GM23338 (cell line): ENCODE data around the gene SKP2. TPM values are rescaled to one million over a fixed set of nuclear protein-coding genes. Genes with fewer than 3 reads are reported as not detected.

Experiments
- ATAC-seq: fragments of 200-7000 bp; cut with Tn5 transposase; 3 replicates; pipeline ENCODE4 v1.9.1; 2020
- DNase-seq: peaks from one replicate; pipeline ENCODE4 v3.0.0-alpha.2; 2015; ENCODE audit warnings: low spot score
- H2AFZ ChIP-seq: fragments of 200-600 bp; sonication (generic); 2 replicates; pipeline ENCODE4 v1.8.0; 2016; ENCODE audit warnings: antibody characterized with exemption, mild to moderate bottlenecking, moderate library complexity
- H3F3A ChIP-seq: fragments of 200-600 bp; sonication (generic); replicated peaks from 2 replicates; pipeline ENCODE4 v1.8.0; 2017; ENCODE audit warnings: antibody characterized with exemption, mixed run types, low read depth
- H3K27ac ChIP-seq: fragments of 200-600 bp; sonication (generic); 2 replicates; pipeline ENCODE4 v1.6.1; 2016; ENCODE audit warnings: low read depth
- H3K27me3 ChIP-seq: fragments of 200-600 bp; sonication (generic); 2 replicates; pipeline ENCODE4 v1.8.0; 2016; ENCODE audit warnings: mild to moderate bottlenecking, mixed run types, moderate library complexity; ENCODE audit not compliant: insufficient read depth
- H3K36me3 ChIP-seq: fragments of 200-600 bp; sonication (generic); 2 replicates; pipeline ENCODE4 v1.8.0; 2016; ENCODE audit warnings: mild to moderate bottlenecking; ENCODE audit not compliant: insufficient read depth
- H3K4me1 ChIP-seq: fragments of 200-600 bp; sonication (generic); 2 replicates; pipeline ENCODE4 v1.8.0; 2016; ENCODE audit warnings: mild to moderate bottlenecking, moderate library complexity; ENCODE audit not compliant: insufficient read depth
- H3K4me2 ChIP-seq: fragments of 200-600 bp; sonication (generic); 2 replicates; pipeline ENCODE4 v1.7.1; 2017; ENCODE audit warnings: mixed run types
- H3K4me3 ChIP-seq: fragments of 200-600 bp; sonication (generic); 2 replicates; pipeline ENCODE4 v1.6.1; 2016; ENCODE audit warnings: mixed run types
- H3K79me2 ChIP-seq: fragments of 200-600 bp; sonication (generic); replicated peaks from 2 replicates; pipeline ENCODE4 v1.8.0; 2017; ENCODE audit warnings: mild to moderate bottlenecking; ENCODE audit not compliant: insufficient read depth
- H3K9me2 ChIP-seq: fragments of 200-600 bp; sonication (generic); 2 replicates; pipeline ENCODE4 v1.8.0; 2017; ENCODE audit not compliant: insufficient read depth
- H4K20me1 ChIP-seq: fragments of 200-600 bp; sonication (generic); replicated peaks from 2 replicates; pipeline ENCODE4 v1.8.0; 2017; ENCODE audit warnings: mild to moderate bottlenecking; ENCODE audit not compliant: insufficient read depth
- H3K27ac Mint-ChIP-seq: 2 replicates; pipeline ENCODE4 v1.8.0; 2020; ENCODE audit warnings: inconsistent platforms, mild to moderate bottlenecking, moderate library complexity, mixed read lengths
- H3K27me3 Mint-ChIP-seq: 3 replicates; pipeline ENCODE4 v1.8.0; 2022; ENCODE audit warnings: low read depth, mild to moderate bottlenecking, moderate library complexity, mixed read lengths, inconsistent platforms; ENCODE audit not compliant: insufficient read depth, poor library complexity
- H3K36me3 Mint-ChIP-seq: 3 replicates; pipeline ENCODE4 v1.8.0; 2021; ENCODE audit warnings: low read depth, mild to moderate bottlenecking, inconsistent platforms, moderate library complexity, mixed read lengths
- H3K4me1 Mint-ChIP-seq: 3 replicates; pipeline ENCODE4 v1.8.0; 2020; ENCODE audit warnings: mild to moderate bottlenecking, inconsistent platforms, mixed read lengths
- H3K4me3 Mint-ChIP-seq: 3 replicates; pipeline ENCODE4 v1.8.0; 2021; ENCODE audit warnings: moderate library complexity, mild to moderate bottlenecking, inconsistent platforms, mixed read lengths
- H3K9me3 Mint-ChIP-seq: 3 replicates; pipeline ENCODE4 v1.8.0; 2020; ENCODE audit warnings: moderate library complexity, mild to moderate bottlenecking, inconsistent platforms, mixed read lengths
- CREB1 ChIP-seq: fragments of 250-450 bp; sonication (Bioruptor Pico); IDR thresholded peaks from 2 replicates; pipeline ENCODE4 v1.5.0; 2020; ENCODE audit warnings: low read depth, mild to moderate bottlenecking, moderate library complexity
- EZH2phosphoT487 ChIP-seq: fragments of 200-600 bp; sonication (generic); IDR thresholded peaks from one replicate; pipeline ENCODE4 v1.8.1; 2018; ENCODE audit warnings: antibody characterized with exemption; ENCODE audit not compliant: unreplicated experiment
- JUNB ChIP-seq: IDR thresholded peaks from one replicate; pipeline ENCODE4 v1.6.1; 2016; ENCODE audit warnings: antibody characterized with exemption; ENCODE audit not compliant: unreplicated experiment
- NANOG ChIP-seq: IDR thresholded peaks from 2 replicates; pipeline ENCODE4 v1.6.1; 2016; ENCODE audit warnings: antibody characterized with exemption, borderline replicate concordance
- POLR2AphosphoS5 ChIP-seq: IDR thresholded peaks from 2 replicates; pipeline ENCODE4 v1.6.1; 2016; ENCODE audit warnings: antibody characterized with exemption, low read depth
- STAT1 ChIP-seq: IDR thresholded peaks from one replicate; pipeline ENCODE4 v1.6.1; 2016; ENCODE audit warnings: antibody characterized with exemption; ENCODE audit not compliant: unreplicated experiment
- ZNF331 ChIP-seq: fragments of 250-450 bp; sonication (Bioruptor Pico); IDR thresholded peaks from 2 replicates; pipeline ENCODE4 v1.5.0; 2020; ENCODE audit warnings: low read depth, mild to moderate bottlenecking, moderate library complexity
- polyA plus RNA-seq: library from polyadenylated mRNA; unstranded; fragments of >200 nt; fragmentation: Nextera tagmentation; extraction: Ambion mirVana; gene quantifications from 2 replicates; pipeline ENCODE4 v1.2.1, GENCODE V29; 2016
- total RNA-seq: library from RNA; depleted of rRNA; stranded (reverse); fragments of >200 nt; shearing (Covaris generic); gene quantifications from 2 replicates; pipeline ENCODE4 v1.2.3, GENCODE V29; 2014
- TF ChIP-seq, protein P1 (sequence below): IDR thresholded peaks from one replicate; pipeline ENCODE4 v1.6.1; 2018; ENCODE audit warnings: antibody characterized with exemption; ENCODE audit not compliant: unreplicated experiment
- TF ChIP-seq, protein P2 (sequence below): IDR thresholded peaks from 2 replicates; pipeline ENCODE4 v1.6.1; 2016; ENCODE audit warnings: antibody characterized with exemption
- TF ChIP-seq, protein P3 (sequence below): fragments of 250-450 bp; sonication (Bioruptor Pico); IDR thresholded peaks from 2 replicates; pipeline ENCODE4 v1.5.0; 2020; ENCODE audit warnings: mild to moderate bottlenecking, moderate library complexity

The SKP2 gene
- total and polyA plus RNA-seq, 2 experiments from 2014 or later, result 66.6 to 75.6 TPM

DNA sequence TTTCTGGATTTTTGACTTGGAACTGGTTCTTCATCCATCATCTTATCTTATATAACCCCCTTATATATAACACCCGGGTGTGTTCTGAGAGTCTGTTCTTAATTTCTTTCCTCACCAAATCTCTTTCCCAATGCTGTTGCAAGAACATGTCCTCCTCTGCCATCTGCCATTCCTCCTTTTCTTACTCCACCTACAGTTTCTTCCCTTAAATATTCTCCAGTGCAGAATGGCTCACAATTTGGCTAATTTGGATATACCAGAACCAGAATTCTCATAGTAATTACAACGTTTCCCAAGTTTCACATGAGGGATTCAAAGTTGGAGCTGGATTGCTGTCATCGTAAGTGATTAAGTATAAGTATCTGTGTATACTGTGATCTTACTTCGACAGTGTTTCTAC is 28.0 kb downstream of the SKP2 start (continued):
- TF ChIP-seq, protein P1, sequence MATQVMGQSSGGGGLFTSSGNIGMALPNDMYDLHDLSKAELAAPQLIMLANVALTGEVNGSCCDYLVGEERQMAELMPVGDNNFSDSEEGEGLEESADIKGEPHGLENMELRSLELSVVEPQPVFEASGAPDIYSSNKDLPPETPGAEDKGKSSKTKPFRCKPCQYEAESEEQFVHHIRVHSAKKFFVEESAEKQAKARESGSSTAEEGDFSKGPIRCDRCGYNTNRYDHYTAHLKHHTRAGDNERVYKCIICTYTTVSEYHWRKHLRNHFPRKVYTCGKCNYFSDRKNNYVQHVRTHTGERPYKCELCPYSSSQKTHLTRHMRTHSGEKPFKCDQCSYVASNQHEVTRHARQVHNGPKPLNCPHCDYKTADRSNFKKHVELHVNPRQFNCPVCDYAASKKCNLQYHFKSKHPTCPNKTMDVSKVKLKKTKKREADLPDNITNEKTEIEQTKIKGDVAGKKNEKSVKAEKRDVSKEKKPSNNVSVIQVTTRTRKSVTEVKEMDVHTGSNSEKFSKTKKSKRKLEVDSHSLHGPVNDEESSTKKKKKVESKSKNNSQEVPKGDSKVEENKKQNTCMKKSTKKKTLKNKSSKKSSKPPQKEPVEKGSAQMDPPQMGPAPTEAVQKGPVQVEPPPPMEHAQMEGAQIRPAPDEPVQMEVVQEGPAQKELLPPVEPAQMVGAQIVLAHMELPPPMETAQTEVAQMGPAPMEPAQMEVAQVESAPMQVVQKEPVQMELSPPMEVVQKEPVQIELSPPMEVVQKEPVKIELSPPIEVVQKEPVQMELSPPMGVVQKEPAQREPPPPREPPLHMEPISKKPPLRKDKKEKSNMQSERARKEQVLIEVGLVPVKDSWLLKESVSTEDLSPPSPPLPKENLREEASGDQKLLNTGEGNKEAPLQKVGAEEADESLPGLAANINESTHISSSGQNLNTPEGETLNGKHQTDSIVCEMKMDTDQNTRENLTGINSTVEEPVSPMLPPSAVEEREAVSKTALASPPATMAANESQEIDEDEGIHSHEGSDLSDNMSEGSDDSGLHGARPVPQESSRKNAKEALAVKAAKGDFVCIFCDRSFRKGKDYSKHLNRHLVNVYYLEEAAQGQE, result no peak

DNA sequence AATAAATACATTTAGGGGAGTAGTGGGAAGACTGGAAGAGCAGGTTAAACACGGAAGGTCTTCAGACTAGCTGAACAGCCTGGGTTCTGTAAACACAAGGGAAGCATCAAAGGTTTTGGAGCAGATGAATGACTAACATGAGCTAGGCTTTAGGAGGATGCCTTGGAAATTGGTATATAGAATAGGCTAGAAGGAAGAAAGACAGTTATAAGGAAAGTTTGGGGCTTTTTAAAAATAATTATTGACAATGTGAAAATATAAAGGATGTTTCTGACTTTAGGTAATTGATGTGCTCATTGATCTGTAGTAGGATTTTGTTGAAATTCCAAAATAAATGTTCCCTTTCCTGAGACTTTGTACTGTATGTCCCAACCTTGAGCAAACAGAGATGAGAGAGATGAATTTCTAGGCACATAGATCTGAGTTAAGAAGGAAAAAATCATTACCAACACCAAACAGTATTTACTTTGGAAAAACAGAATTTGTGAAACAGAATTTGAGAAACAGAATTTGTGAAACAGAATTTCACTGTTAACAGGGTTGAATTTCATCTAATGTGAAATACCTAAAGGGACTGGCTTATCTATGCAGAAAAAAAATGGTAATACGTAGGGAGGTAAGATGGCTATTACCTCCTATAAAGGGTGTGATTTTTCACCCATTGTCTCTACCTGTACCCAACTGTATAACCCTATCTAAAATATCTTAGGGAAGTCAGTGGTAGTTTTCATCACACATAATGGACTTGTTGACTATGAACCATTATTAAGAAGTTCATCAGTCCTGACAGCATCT is 28.8 kb downstream of the SKP2 start:
- H3K36me3 Mint-ChIP-seq, result peaks cover 85% of the 10 kb centered on the region
- Histone ChIP-seq H3K36me3 (peaks cover 37% of the 10 kb centered on the region), H4K20me1 (no peaks in the 10 kb centered on the region), H3K4me3 (no peak overlapping the region), H3K79me2 (no peaks in the 10 kb centered on the region), H3K4me1 (no peaks in the 10 kb centered on the region), H3K27me3 (no peaks in the 10 kb centered on the region), H3F3A (no peaks in the 10 kb centered on the region), H2AFZ (no peak overlapping the region), H3K27ac (no peak overlapping the region), H3K9me2 (no peaks in the 10 kb centered on the region), H3K4me2 (no peak overlapping the region)
- no peak overlapping the region for H3K4me3 Mint-ChIP-seq
- no peak for ATAC-seq
- no peaks in the 10 kb centered on the region for H3K27me3 Mint-ChIP-seq
- no peak for DNase-seq
- no peak for TF ChIP-seq EZH2phosphoT487
- TF ChIP-seq, protein P1, result no peak
- TF ChIP-seq NANOG, result no peak
- TF ChIP-seq CREB1, result no peak
- TF ChIP-seq JUNB, result no peak
- TF ChIP-seq STAT1, result no peak
- TF ChIP-seq, protein P2, sequence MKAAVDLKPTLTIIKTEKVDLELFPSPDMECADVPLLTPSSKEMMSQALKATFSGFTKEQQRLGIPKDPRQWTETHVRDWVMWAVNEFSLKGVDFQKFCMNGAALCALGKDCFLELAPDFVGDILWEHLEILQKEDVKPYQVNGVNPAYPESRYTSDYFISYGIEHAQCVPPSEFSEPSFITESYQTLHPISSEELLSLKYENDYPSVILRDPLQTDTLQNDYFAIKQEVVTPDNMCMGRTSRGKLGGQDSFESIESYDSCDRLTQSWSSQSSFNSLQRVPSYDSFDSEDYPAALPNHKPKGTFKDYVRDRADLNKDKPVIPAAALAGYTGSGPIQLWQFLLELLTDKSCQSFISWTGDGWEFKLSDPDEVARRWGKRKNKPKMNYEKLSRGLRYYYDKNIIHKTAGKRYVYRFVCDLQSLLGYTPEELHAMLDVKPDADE, result no peak
- TF ChIP-seq, protein P3, sequence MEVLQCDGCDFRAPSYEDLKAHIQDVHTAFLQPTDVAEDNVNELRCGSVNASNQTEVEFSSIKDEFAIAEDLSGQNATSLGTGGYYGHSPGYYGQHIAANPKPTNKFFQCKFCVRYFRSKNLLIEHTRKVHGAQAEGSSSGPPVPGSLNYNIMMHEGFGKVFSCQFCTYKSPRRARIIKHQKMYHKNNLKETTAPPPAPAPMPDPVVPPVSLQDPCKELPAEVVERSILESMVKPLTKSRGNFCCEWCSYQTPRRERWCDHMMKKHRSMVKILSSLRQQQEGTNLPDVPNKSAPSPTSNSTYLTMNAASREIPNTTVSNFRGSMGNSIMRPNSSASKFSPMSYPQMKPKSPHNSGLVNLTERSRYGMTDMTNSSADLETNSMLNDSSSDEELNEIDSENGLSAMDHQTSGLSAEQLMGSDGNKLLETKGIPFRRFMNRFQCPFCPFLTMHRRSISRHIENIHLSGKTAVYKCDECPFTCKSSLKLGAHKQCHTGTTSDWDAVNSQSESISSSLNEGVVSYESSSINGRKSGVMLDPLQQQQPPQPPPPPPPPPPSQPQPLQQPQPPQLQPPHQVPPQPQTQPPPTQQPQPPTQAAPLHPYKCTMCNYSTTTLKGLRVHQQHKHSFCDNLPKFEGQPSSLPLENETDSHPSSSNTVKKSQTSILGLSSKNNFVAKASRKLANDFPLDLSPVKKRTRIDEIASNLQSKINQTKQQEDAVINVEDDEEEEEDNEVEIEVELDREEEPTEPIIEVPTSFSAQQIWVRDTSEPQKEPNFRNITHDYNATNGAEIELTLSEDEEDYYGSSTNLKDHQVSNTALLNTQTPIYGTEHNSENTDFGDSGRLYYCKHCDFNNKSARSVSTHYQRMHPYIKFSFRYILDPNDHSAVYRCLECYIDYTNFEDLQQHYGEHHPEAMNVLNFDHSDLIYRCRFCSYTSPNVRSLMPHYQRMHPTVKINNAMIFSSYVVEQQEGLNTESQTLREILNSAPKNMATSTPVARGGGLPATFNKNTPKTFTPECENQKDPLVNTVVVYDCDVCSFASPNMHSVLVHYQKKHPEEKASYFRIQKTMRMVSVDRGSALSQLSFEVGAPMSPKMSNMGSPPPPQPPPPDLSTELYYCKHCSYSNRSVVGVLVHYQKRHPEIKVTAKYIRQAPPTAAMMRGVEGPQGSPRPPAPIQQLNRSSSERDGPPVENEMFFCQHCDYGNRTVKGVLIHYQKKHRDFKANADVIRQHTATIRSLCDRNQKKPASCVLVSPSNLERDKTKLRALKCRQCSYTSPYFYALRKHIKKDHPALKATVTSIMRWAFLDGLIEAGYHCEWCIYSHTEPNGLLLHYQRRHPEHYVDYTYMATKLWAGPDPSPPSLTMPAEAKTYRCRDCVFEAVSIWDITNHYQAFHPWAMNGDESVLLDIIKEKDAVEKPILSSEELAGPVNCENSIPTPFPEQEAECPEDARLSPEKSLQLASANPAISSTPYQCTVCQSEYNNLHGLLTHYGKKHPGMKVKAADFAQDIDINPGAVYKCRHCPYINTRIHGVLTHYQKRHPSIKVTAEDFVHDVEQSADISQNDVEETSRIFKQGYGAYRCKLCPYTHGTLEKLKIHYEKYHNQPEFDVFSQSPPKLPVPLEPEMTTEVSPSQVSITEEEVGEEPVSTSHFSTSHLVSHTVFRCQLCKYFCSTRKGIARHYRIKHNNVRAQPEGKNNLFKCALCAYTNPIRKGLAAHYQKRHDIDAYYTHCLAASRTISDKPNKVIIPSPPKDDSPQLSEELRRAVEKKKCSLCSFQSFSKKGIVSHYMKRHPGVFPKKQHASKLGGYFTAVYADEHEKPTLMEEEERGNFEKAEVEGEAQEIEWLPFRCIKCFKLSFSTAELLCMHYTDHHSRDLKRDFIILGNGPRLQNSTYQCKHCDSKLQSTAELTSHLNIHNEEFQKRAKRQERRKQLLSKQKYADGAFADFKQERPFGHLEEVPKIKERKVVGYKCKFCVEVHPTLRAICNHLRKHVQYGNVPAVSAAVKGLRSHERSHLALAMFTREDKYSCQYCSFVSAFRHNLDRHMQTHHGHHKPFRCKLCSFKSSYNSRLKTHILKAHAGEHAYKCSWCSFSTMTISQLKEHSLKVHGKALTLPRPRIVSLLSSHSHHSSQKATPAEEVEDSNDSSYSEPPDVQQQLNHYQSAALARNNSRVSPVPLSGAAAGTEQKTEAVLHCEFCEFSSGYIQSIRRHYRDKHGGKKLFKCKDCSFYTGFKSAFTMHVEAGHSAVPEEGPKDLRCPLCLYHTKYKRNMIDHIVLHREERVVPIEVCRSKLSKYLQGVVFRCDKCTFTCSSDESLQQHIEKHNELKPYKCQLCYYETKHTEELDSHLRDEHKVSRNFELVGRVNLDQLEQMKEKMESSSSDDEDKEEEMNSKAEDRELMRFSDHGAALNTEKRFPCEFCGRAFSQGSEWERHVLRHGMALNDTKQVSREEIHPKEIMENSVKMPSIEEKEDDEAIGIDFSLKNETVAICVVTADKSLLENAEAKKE (CRISPR knock-in tag), result no peak
- no peak for TF ChIP-seq POLR2AphosphoS5
- no peak for TF ChIP-seq ZNF331 (CRISPR knock-in tag)
- no peak overlapping the region for H3K27ac Mint-ChIP-seq
- peaks cover under 1% of the 10 kb centered on the region; the same call in 2 of the 3 replicates for H3K9me3 Mint-ChIP-seq
- no peaks in the 10 kb centered on the region for H3K4me1 Mint-ChIP-seq
